ENCODE measurements around the gene RMDN3. TPM values are rescaled to one million over a fixed set of nuclear protein-coding genes. Genes with fewer than 3 reads are reported as not detected.
A peak's percentile ranks its signal among the peaks of the same experiment; 100 is the strongest.

Gene RMDN3
- total RNA-seq, 1 donor: 13.9 TPM

- H3K27me3 ChIP-seq (ENCODE audit: insufficient read depth, low read length): no peaks in the 10 kb centered on the region
- H3K4me3 ChIP-seq (ENCODE audit: low read length): no peak overlapping the region
- H3K9me3 ChIP-seq (ENCODE audit: low read depth, low read length): no peaks in the 10 kb centered on the region
- peaks cover 61% of the 10 kb centered on the region for H3K4me1 ChIP-seq (ENCODE audit: insufficient read depth, low read length)
Measured at GRCh38 chr15:40766194-40766815, 11.3 kb upstream of the RMDN3 start.

GRCh38 chr15:40764629-40765103 lies 9.6 kb upstream of the RMDN3 start:
- H3K27me3 ChIP-seq (ENCODE audit: insufficient read depth, low read length): no peaks in the 10 kb centered on the region
- no peaks in the 10 kb centered on the region for H3K9me3 ChIP-seq (ENCODE audit: low read depth, low read length)
- H3K4me1 ChIP-seq (ENCODE audit: insufficient read depth, low read length): peaks cover 53% of the 10 kb centered on the region
- H3K4me3 ChIP-seq (ENCODE audit: low read length): peak overlapping the region; percentile 56

GRCh38 chr15:40763801-40764628 lies 9.0 kb upstream of the RMDN3 start, which contains the start of gene GCHFR:
Gene GCHFR (plus strand): TSS chr15:40764068. CDS start chr15:40764181, 113 bp downstream.
- H3K4me3 ChIP-seq (ENCODE audit: low read length): peak within 1 kb of the TSS; percentile 56
- H3K9me3 ChIP-seq (ENCODE audit: low read depth, low read length): no peaks in the 10 kb centered on the region
- H3K4me1 ChIP-seq (ENCODE audit: insufficient read depth, low read length): peaks cover 47% of the 10 kb centered on the region
- no peaks in the 10 kb centered on the region for H3K27me3 ChIP-seq (ENCODE audit: insufficient read depth, low read length)

- Histone ChIP-seq H3K9me3 (ENCODE audit: low read depth, low read length) (no peaks in the 10 kb centered on the region), H3K4me3 (ENCODE audit: low read length) (peak overlapping the region; percentile 56), H3K4me1 (ENCODE audit: insufficient read depth, low read length) (peaks cover 38% of the 10 kb centered on the region)
Measured at GRCh38 chr15:40762919-40763800, 8.1 kb upstream of the RMDN3 start.

GRCh38 chr15:40759961-40760360 lies 4.9 kb upstream of the RMDN3 start:
- Histone ChIP-seq H3K4me3 (ENCODE audit: low read length) (no peak overlapping the region), H3K9me3 (ENCODE audit: low read depth, low read length) (no peaks in the 10 kb centered on the region), H3K4me1 (ENCODE audit: insufficient read depth, low read length) (peaks cover 31% of the 10 kb centered on the region), H3K27me3 (ENCODE audit: insufficient read depth, low read length) (no peaks in the 10 kb centered on the region)

More at GRCh38 chr15:40762919-40763800, 8.1 kb upstream of the RMDN3 start:
- no peaks in the 10 kb centered on the region for H3K27me3 ChIP-seq (ENCODE audit: insufficient read depth, low read length)

- H3K27me3 ChIP-seq (ENCODE audit: insufficient read depth, low read length): no peaks in the 10 kb centered on the region
Measured at GRCh38 chr15:40756938-40757337, 1.9 kb upstream of the RMDN3 start.

GRCh38 chr15:40755812-40756208 lies 756 bp upstream of the RMDN3 start:
- Histone ChIP-seq H3K27me3 (ENCODE audit: insufficient read depth, low read length) (no peaks in the 10 kb centered on the region), H3K4me3 (ENCODE audit: low read length) (peak overlapping the region; percentile 87), H3K9me3 (ENCODE audit: low read depth, low read length) (no peaks in the 10 kb centered on the region), H3K4me1 (ENCODE audit: insufficient read depth, low read length) (peaks cover 33% of the 10 kb centered on the region)

More at GRCh38 chr15:40756938-40757337, 1.9 kb upstream of the RMDN3 start:
- H3K4me1 ChIP-seq (ENCODE audit: insufficient read depth, low read length): peaks cover 32% of the 10 kb centered on the region
- no peak overlapping the region for H3K4me3 ChIP-seq (ENCODE audit: low read length)
- H3K9me3 ChIP-seq (ENCODE audit: low read depth, low read length): no peaks in the 10 kb centered on the region

GRCh38 chr15:40754574-40754882 lies 526 bp downstream of the RMDN3 start:
- H3K27me3 ChIP-seq (ENCODE audit: insufficient read depth, low read length): no peaks in the 10 kb centered on the region
- H3K4me3 ChIP-seq (ENCODE audit: low read length): peak overlapping the region; percentile 87
- H3K4me1 ChIP-seq (ENCODE audit: insufficient read depth, low read length): peaks cover 33% of the 10 kb centered on the region
- H3K9me3 ChIP-seq (ENCODE audit: low read depth, low read length): no peaks in the 10 kb centered on the region

- Histone ChIP-seq H3K27me3 (ENCODE audit: insufficient read depth, low read length) (no peaks in the 10 kb centered on the region), H3K4me3 (ENCODE audit: low read length) (no peak overlapping the region), H3K4me1 (ENCODE audit: insufficient read depth, low read length) (peaks cover 42% of the 10 kb centered on the region), H3K9me3 (ENCODE audit: low read depth, low read length) (no peaks in the 10 kb centered on the region)
Measured at GRCh38 chr15:40751745-40752144, 3.3 kb downstream of the RMDN3 start.

GRCh38 chr15:40750885-40751284 lies 4.2 kb downstream of the RMDN3 start:
- no peak overlapping the region for H3K4me3 ChIP-seq (ENCODE audit: low read length)
- H3K4me1 ChIP-seq (ENCODE audit: insufficient read depth, low read length): peaks cover 48% of the 10 kb centered on the region

GRCh38 chr15:40749151-40749630 lies 5.9 kb downstream of the RMDN3 start:
- Histone ChIP-seq H3K4me1 (ENCODE audit: insufficient read depth, low read length) (peaks cover 51% of the 10 kb centered on the region), H3K27me3 (ENCODE audit: insufficient read depth, low read length) (no peaks in the 10 kb centered on the region), H3K4me3 (ENCODE audit: low read length) (no peak overlapping the region), H3K9me3 (ENCODE audit: low read depth, low read length) (no peaks in the 10 kb centered on the region)

More at GRCh38 chr15:40750885-40751284, 4.2 kb downstream of the RMDN3 start:
- H3K27me3 ChIP-seq (ENCODE audit: insufficient read depth, low read length): no peaks in the 10 kb centered on the region
- H3K9me3 ChIP-seq (ENCODE audit: low read depth, low read length): no peaks in the 10 kb centered on the region

GRCh38 chr15:40747685-40748631 lies 7.1 kb downstream of the RMDN3 start:
- Histone ChIP-seq H3K4me3 (ENCODE audit: low read length) (no peak overlapping the region), H3K9me3 (ENCODE audit: low read depth, low read length) (no peaks in the 10 kb centered on the region), H3K27me3 (ENCODE audit: insufficient read depth, low read length) (no peaks in the 10 kb centered on the region), H3K4me1 (ENCODE audit: insufficient read depth, low read length) (peaks cover 52% of the 10 kb centered on the region)

GRCh38 chr15:40746916-40747418 lies 8.1 kb downstream of the RMDN3 start:
- no peaks in the 10 kb centered on the region for H3K27me3 ChIP-seq (ENCODE audit: insufficient read depth, low read length)
- H3K9me3 ChIP-seq (ENCODE audit: low read depth, low read length): no peaks in the 10 kb centered on the region
- H3K4me3 ChIP-seq (ENCODE audit: low read length): no peak overlapping the region
- H3K4me1 ChIP-seq (ENCODE audit: insufficient read depth, low read length): peaks cover 43% of the 10 kb centered on the region

- H3K9me3 ChIP-seq (ENCODE audit: low read depth, low read length): no peaks in the 10 kb centered on the region
- peaks cover 41% of the 10 kb centered on the region for H3K4me1 ChIP-seq (ENCODE audit: insufficient read depth, low read length)
- H3K27me3 ChIP-seq (ENCODE audit: insufficient read depth, low read length): no peaks in the 10 kb centered on the region
- no peak overlapping the region for H3K4me3 ChIP-seq (ENCODE audit: low read length)
Measured at GRCh38 chr15:40744815-40745152, 10.3 kb downstream of the RMDN3 start.
